ENCODE data around the gene KRT80.

KRT80 gene

DNA sequence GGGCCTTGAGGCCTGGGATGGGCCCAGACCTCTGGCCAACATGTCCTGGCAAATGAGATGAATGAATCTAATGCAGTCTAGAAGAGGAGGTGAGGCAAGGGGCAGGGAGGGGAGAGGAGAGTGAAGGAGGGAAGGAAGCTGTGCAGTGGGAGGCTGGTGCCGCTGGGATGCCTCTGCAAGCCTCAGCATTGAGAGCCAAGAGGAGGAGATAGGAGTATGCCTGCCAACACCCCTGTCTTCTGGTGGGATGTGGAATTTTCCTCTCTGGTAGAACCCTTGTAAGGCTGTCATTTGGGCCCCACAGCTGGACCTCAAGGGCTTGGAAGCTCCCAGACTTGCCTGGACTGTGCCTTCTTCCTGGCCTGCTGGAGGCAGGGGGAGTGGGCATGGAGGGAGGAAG, 21.9 kb downstream of the KRT80 start:
- DNase-seq (ENCODE audit: low read depth) = no peak
- no peak for TF ChIP-seq CTCF (IDR thresholded peaks at IDR 0.05; ENCODE audit: low read depth, low read length, missing control alignments)
- no peak overlapping the region for H3K4me3 ChIP-seq (ENCODE audit: low read depth, low read length)

GRCh38 chr12:52168019-52168717, 23.6 kb downstream of the KRT80 start:
- no peak for TF ChIP-seq CTCF (IDR thresholded peaks at IDR 0.05; ENCODE audit: low read depth, low read length, missing control alignments)
- no peak for DNase-seq (ENCODE audit: low read depth)
- H3K4me3 ChIP-seq (ENCODE audit: low read depth, low read length) = no peak overlapping the region

GRCh38 chr12:52167526-52167925, 24.3 kb downstream of the KRT80 start:
- DNase-seq (ENCODE audit: low read depth) = no peak
- TF ChIP-seq CTCF (IDR thresholded peaks at IDR 0.05; ENCODE audit: low read depth, low read length, missing control alignments) = no peak
- H3K4me3 ChIP-seq (ENCODE audit: low read depth, low read length) = no peak overlapping the region

- TF ChIP-seq CTCF (IDR thresholded peaks at IDR 0.05; ENCODE audit: low read depth, low read length, missing control alignments) = no peak
- DNase-seq (ENCODE audit: low read depth) = no peak
- H3K4me3 ChIP-seq (ENCODE audit: low read depth, low read length) = no peak overlapping the region
These were observed 25.1 kb downstream of the KRT80 start for GRCh38 chr12:52166672-52167071.

- DNase-seq (ENCODE audit: low read depth) = no peak
- no peak for TF ChIP-seq CTCF (IDR thresholded peaks at IDR 0.05; ENCODE audit: low read depth, low read length, missing control alignments)
- no peak overlapping the region for H3K4me3 ChIP-seq (ENCODE audit: low read depth, low read length)
These were observed 26.5 kb downstream of the KRT80 start for GRCh38 chr12:52165096-52165855.

DNA sequence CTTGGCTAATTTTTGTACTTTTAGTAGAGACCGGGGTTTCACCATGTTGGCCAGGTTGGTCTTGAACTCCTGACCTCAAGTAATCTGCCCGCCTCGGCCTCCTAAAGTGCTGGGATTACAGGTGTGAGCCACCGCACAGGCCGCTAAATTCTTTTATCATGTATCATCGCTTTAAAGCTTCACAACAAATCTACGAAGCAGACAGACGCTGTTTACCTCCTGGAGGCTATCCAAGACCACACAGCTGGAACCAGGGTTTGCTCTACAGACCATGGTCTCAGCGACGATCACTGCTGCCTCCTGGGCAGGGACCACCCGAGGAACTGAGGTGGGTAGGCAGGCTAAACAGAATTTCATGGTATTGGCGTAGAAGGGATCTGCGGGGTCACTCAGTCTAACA, 27.2 kb downstream of the KRT80 start:
- H3K4me3 ChIP-seq (ENCODE audit: low read depth, low read length) = no peak overlapping the region
- no peak for TF ChIP-seq CTCF (IDR thresholded peaks at IDR 0.05; ENCODE audit: low read depth, low read length, missing control alignments)
- no peak for DNase-seq (ENCODE audit: low read depth)
